ENCODE data around the gene TNRC6C. TPM values are rescaled to one million over a fixed set of nuclear protein-coding genes. Genes with fewer than 3 reads are reported as not detected.

TNRC6C gene
- total and polyA plus RNA-seq, 9 of the 15 experiments (the other 6 are each of a cell fraction or from before 2014, with no cell fraction given) = 0.20 to 4.9 (median 2.3) TPM

GRCh38 chr17:78051186-78051972 is 92.9 kb downstream of the TNRC6C start:
- Histone ChIP-seq H3K4me1 (replicated peaks in 1 of 2; ENCODE audit: control insufficient read depth in 2 of 2, insufficient read depth in 2 of 2, low read length in 2 of 2) (peaks cover 24 to 37% of the 10 kb centered on the region in 2 experiments; a peak in 4 of 5 replicates), H3K36me3 (ENCODE audit: control insufficient read depth, insufficient read depth, low read length) (peaks cover 21% of the 10 kb centered on the region), H3K4me3 (no peak overlapping the region), H3K4me2 (ENCODE audit: insufficient read depth, low read length) (no peak overlapping the region; the same call in 1 of the 2 replicates), H3K27me3 (ENCODE audit: control insufficient read depth in 2 of 2, insufficient read depth in 2 of 2, low read length in 2 of 2) (no peaks in the 10 kb centered on the region), H3K27ac (ENCODE audit: extremely low read depth, low read depth, low read length) (no peak overlapping the region), H2AFZ (ENCODE audit: low read depth, low read length) (no peak overlapping the region), H4K20me1 (replicated peaks; ENCODE audit: control insufficient read depth, insufficient read depth, low read length) (no peaks in the 10 kb centered on the region), H3K9me1 (ENCODE audit: control insufficient read depth, insufficient read depth, low read length) (no peaks in the 10 kb centered on the region), H3K9me3 (replicated peaks; ENCODE audit: control insufficient read depth, insufficient read depth, low read depth, low read length) (no peaks in the 10 kb centered on the region), H3K9ac (ENCODE audit: insufficient read depth in 1 of 2, low read depth in 2 of 2, low read length in 2 of 2) (no peak overlapping the region), H3K79me2 (ENCODE audit: control insufficient read depth, insufficient read depth, low read length) (no peaks in the 10 kb centered on the region)
- ChIA-PET CTCF (ENCODE audit: low intra/inter-chr PET ratio) (no interaction called here), POLR2A (interaction anchor here (0.6 kb wide), 3 partner anchors 126 to 1178 kb away, joined by 3 read pairs; no protein-coding TSS in a partner anchor)
- in situ Hi-C loops (cut with MboI) (no loop called here), intact Hi-C loops (cut with micrococcal nuclease) (no loop called here)
- FAIRE-seq (no peak), ATAC-seq (no peak), DNase-seq (ENCODE audit: extremely low read depth in 1 of 4, low spot score in 3 of 4) (no peak)
- no TSS peak for BruUV-seq (replicated peaks)
- 84% methylated on average over 19 of the region's 19 CpGs for WGBS (ENCODE audit: insufficient coverage, low coverage, missing lambda C conversion rate)
- TF ChIP-seq PYGO2 (tag; IDR thresholded peaks at IDR 0.05) (no peak), HNRNPH1 (optimal IDR thresholded peaks at IDR 0.05; ENCODE audit: low read depth, low read length) (no peak), POU5F1 (IDR thresholded peaks at IDR 0.05; ENCODE audit: borderline replicate concordance, low read depth, low read length, partially characterized antibody) (no peak), ERF (CRISPR knock-in tag; IDR thresholded peaks at IDR 0.05) (no peak), CBFB (CRISPR knock-in tag; IDR thresholded peaks at IDR 0.05) (no peak), NFE2 (IDR thresholded peaks at IDR 0.05; ENCODE audit: low read depth) (peak; percentile 38; the same call in 1 of the 2 replicates), MECOM (CRISPR knock-in tag; IDR thresholded peaks at IDR 0.05) (no peak), ZNF316 (IDR thresholded peaks at IDR 0.05) (peak; percentile 27; the same call in 1 of the 2 replicates), MTF1 (CRISPR knock-in tag; IDR thresholded peaks at IDR 0.05; ENCODE audit: borderline replicate concordance) (no peak), CHAMP1 (IDR thresholded peaks at IDR 0.05) (no peak), MAFG (tag; conservative IDR thresholded peaks at IDR 0.05) (peak; percentile 69)
- TF ChIP-seq, protein P1, sequence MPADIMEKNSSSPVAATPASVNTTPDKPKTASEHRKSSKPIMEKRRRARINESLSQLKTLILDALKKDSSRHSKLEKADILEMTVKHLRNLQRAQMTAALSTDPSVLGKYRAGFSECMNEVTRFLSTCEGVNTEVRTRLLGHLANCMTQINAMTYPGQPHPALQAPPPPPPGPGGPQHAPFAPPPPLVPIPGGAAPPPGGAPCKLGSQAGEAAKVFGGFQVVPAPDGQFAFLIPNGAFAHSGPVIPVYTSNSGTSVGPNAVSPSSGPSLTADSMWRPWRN (IDR thresholded peaks at IDR 0.05; ENCODE audit: low read depth) = no peak
- TF ChIP-seq, protein P2, sequence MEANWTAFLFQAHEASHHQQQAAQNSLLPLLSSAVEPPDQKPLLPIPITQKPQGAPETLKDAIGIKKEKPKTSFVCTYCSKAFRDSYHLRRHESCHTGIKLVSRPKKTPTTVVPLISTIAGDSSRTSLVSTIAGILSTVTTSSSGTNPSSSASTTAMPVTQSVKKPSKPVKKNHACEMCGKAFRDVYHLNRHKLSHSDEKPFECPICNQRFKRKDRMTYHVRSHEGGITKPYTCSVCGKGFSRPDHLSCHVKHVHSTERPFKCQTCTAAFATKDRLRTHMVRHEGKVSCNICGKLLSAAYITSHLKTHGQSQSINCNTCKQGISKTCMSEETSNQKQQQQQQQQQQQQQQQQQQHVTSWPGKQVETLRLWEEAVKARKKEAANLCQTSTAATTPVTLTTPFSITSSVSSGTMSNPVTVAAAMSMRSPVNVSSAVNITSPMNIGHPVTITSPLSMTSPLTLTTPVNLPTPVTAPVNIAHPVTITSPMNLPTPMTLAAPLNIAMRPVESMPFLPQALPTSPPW (CRISPR knock-in tag; IDR thresholded peaks at IDR 0.05) = no peak
- TF ChIP-seq, protein P3, sequence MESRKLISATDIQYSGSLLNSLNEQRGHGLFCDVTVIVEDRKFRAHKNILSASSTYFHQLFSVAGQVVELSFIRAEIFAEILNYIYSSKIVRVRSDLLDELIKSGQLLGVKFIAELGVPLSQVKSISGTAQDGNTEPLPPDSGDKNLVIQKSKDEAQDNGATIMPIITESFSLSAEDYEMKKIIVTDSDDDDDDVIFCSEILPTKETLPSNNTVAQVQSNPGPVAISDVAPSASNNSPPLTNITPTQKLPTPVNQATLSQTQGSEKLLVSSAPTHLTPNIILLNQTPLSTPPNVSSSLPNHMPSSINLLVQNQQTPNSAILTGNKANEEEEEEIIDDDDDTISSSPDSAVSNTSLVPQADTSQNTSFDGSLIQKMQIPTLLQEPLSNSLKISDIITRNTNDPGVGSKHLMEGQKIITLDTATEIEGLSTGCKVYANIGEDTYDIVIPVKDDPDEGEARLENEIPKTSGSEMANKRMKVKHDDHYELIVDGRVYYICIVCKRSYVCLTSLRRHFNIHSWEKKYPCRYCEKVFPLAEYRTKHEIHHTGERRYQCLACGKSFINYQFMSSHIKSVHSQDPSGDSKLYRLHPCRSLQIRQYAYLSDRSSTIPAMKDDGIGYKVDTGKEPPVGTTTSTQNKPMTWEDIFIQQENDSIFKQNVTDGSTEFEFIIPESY (CRISPR knock-in tag; IDR thresholded peaks at IDR 0.05) = no peak
